ENCODE measurements around the gene TMEM52.

Gene TMEM52

DNA sequence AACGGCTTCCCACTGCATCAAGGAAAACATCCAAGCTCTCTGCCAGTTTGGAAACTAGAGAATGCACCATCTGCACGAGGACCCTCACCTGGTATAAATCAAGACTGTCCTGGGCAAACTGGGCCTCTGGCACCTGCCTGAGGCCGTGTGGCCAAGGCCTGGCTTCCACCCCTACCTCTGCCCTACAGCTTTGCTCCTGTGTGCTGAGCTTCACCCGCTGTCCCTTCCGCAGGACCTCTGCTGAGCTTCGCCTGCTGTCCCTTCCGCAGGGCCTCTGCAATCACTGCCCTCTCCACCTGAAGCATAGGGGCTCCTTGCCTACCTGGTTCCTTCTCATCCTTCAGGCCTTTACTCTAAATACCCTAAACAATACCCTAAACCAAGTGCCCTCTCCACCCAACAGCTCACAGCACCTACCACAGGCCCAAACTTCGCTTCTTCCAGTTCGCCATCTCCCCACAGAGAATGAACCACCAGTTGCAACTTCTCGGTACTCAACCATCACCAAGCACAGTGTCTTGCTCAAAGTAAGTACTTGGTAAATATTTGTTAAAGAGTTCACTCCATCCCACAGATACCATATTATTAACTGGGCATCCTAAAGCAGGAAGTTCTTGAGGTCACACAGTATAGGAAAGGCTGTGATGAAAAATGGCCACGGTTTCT, 46.6 kb downstream of the TMEM52 start:
- no peak for DNase-seq (ENCODE audit: low read depth)

DNA sequence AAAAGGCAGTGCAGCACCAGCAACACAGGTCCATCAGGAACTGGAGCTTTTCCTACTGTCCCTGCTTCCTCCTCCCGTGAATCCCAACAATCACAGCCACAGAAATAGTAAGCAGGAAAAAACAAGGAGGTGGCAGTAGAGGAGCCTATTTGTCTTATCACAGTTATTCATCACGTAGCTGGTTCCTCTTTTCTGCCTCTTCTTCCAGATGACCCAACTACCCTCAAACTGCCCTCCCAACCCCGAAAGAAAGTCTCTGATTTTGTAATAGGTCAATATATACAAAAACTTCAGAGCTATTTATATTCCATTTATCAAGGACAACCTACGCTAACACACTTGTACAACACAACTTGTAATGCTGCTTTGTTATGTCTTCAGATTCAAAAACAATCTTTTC, 49.6 kb downstream of the TMEM52 start:
- DNase-seq (ENCODE audit: low read depth) = no peak

Measured in EH (cell line).